K562 (cell line): ENCODE measurements around the gene ZNF264. TPM values are rescaled to one million over a fixed set of nuclear protein-coding genes. Genes with fewer than 3 reads are reported as not detected.
A peak's percentile ranks its signal among the peaks of the same experiment; 100 is the strongest.

Experiments used
- ATAC-seq: fragments of 200-7000 bp; cut with Tn5 transposase; 3 replicates; pipeline ENCODE4 v1.9.1; 2020; ENCODE audit warnings: moderate library complexity
- BruUV-seq: library from RNA; stranded (reverse); fragments of 400-500 nt; replicated peaks from 2 replicates; lab custom pipeline; 2021; lab: Mats Ljungman, UMichigan
- CTCF ChIA-PET: fragments of 300-600 bp; formaldehyde crosslinking; extraction: SDS; loops from one replicate; lab custom pipeline; 2021; ENCODE audit warnings: low intra/inter-chr PET ratio; lab: Yijun Ruan, JAX
- POLR2A ChIA-PET: fragments of 300-600, 350-650 bp; sonication (Branson Sonifier 250); formaldehyde crosslinking; extraction: SDS; loops from one replicate; lab custom pipeline; 2021; ENCODE audit warnings: antibody characterized with exemption, inconsistent platforms; lab: Yijun Ruan, JAX
- DNase-seq, 4 experiments: peaks; one replicate each; pipeline versions ENCODE4 v3.0.0 to v3.0.0-alpha.2; 2011 to 2018; ENCODE audit warnings: low spot score in 3 of 4, mixed read lengths in 3 of 4; ENCODE audit errors: extremely low read depth in 1 of 4
- FAIRE-seq: peaks from 2 replicates; lab custom pipeline; 2011; peaks lifted over from hg19 to GRCh38; lab: Jason Lieb, UNC
- H2AFZ ChIP-seq: 2 replicates; pipeline ENCODE4 v1.6.0; 2011; ENCODE audit warnings: low read depth, low read length, control low read depth, inconsistent platforms
- H3K27ac ChIP-seq: fragments of 200-600 bp; 3 replicates; pipeline ENCODE4 v1.8.0; 2011; ENCODE audit warnings: low read depth, mild to moderate bottlenecking, control low read depth, inconsistent platforms, low read length, moderate library complexity, mixed read lengths; ENCODE audit errors: extremely low read depth
- H3K27me3 ChIP-seq, 2 experiments: fragments of 300-600 bp in 1 of 2; 2 replicates in 1 of 2; 3 replicates in 1 of 2; pipeline versions ENCODE4 v1.6.0 to v1.8.0; 2011; ENCODE audit warnings: inconsistent platforms in 2 of 2, low read length in 2 of 2, mild to moderate bottlenecking in 1 of 2, mixed read lengths in 1 of 2, moderate library complexity in 1 of 2; ENCODE audit not compliant: control insufficient read depth in 2 of 2, insufficient read depth in 2 of 2
- H3K36me3 ChIP-seq: fragments of 300-600 bp; 3 replicates; pipeline ENCODE4 v1.8.0; 2011; ENCODE audit warnings: mild to moderate bottlenecking, low read length, inconsistent platforms; ENCODE audit not compliant: control insufficient read depth, insufficient read depth
- H3K4me1 ChIP-seq, 2 experiments: fragments of 200-600 bp in 1 of 2; replicated peaks in 1 of 2; 2 replicates in 1 of 2; 3 replicates in 1 of 2; pipeline versions ENCODE4 v1.5.1 to v1.8.0; 2011; ENCODE audit warnings: inconsistent platforms in 2 of 2, low read length in 2 of 2, mild to moderate bottlenecking in 1 of 2, mixed read lengths in 1 of 2, moderate library complexity in 1 of 2; ENCODE audit not compliant: control insufficient read depth in 2 of 2, insufficient read depth in 2 of 2
- H3K4me2 ChIP-seq: 2 replicates; pipeline ENCODE4 v1.6.1; 2011; ENCODE audit warnings: low read length, control low read depth, inconsistent platforms, mixed read lengths; ENCODE audit not compliant: insufficient read depth
- H3K4me3 ChIP-seq: fragments of 200-600 bp; sonication (generic), shearing (Covaris generic); 2 replicates; pipeline ENCODE4 v1.5.1; 2016; ENCODE audit warnings: control low read depth, inconsistent platforms
- H3K79me2 ChIP-seq: fragments of 200-600 bp; 3 replicates; pipeline ENCODE4 v1.8.0; 2011; ENCODE audit warnings: low read length, inconsistent platforms; ENCODE audit not compliant: control insufficient read depth, insufficient read depth
- H3K9ac ChIP-seq, 2 experiments: 2 replicates each; pipeline versions ENCODE4 v1.6.0 to v1.6.1; 2011; ENCODE audit warnings: low read depth in 2 of 2, low read length in 2 of 2, control low read depth in 1 of 2, inconsistent platforms in 1 of 2, mild to moderate bottlenecking in 1 of 2, mixed read lengths in 1 of 2; ENCODE audit not compliant: insufficient read depth in 1 of 2
- H3K9me1 ChIP-seq: one replicate; pipeline ENCODE4 v1.6.0; 2011; ENCODE audit warnings: inconsistent platforms, mild to moderate bottlenecking, low read length, moderate library complexity; ENCODE audit not compliant: control insufficient read depth, insufficient read depth
- H3K9me3 ChIP-seq: replicated peaks from 2 replicates; pipeline ENCODE4 v1.5.1; 2011; ENCODE audit warnings: low read depth, low read length, inconsistent platforms; ENCODE audit not compliant: control insufficient read depth, insufficient read depth
- H4K20me1 ChIP-seq: replicated peaks from 2 replicates; pipeline ENCODE4 v1.6.1; 2011; ENCODE audit warnings: low read length, inconsistent platforms, mixed read lengths; ENCODE audit not compliant: control insufficient read depth, insufficient read depth
- CREB1 ChIP-seq, 2 experiments: sonication (generic) in 1 of 2; formaldehyde crosslinking in 1 of 2; IDR thresholded peaks; 2 replicates each; pipeline versions ENCODE4 v1.6.1 to v1.8.0; 2012 to 2022; ENCODE audit warnings: inconsistent platforms in 1 of 2, mild to moderate bottlenecking in 1 of 2, missing genetic modification reagents in 1 of 2, moderate library complexity in 1 of 2
- FOSL1 ChIP-seq: fragments of 200-800 bp; sonication (Bioruptor generic); conservative IDR thresholded peaks from 2 replicates; pipeline ENCODE4 v1.6.1; 2016; ENCODE audit warnings: missing genetic modification characterization, missing compliant biosample characterization
- GATA2 ChIP-seq: sonication (generic); formaldehyde crosslinking; IDR thresholded peaks from 2 replicates; pipeline ENCODE4 v1.4.0; 2020; ENCODE audit warnings: mild to moderate bottlenecking, missing genetic modification reagents
- HNRNPUL1 ChIP-seq: fragments of 200-400 bp; formaldehyde crosslinking; IDR thresholded peaks from 2 replicates; pipeline ENCODE4 v1.6.1; 2017; ENCODE audit warnings: low read length
- POLR2G ChIP-seq: fragments of 200-400 bp; formaldehyde crosslinking; IDR thresholded peaks from 2 replicates; pipeline ENCODE4 v1.6.1; 2017; ENCODE audit warnings: low read depth, mild to moderate bottlenecking, antibody characterized with exemption, low read length, moderate library complexity
- SIX5 ChIP-seq, 2 experiments: IDR thresholded peaks; 2 replicates each; pipeline ENCODE4 v1.6.1; 2011; ENCODE audit warnings: low read length in 2 of 2, borderline replicate concordance in 1 of 2, low read depth in 1 of 2, mild to moderate bottlenecking in 1 of 2, moderate library complexity in 1 of 2; ENCODE audit not compliant: insufficient read depth in 1 of 2
- SMAD2 ChIP-seq: fragments of 150-350 bp; IDR thresholded peaks from 2 replicates; pipeline ENCODE4 v1.6.1; 2014; ENCODE audit warnings: low read depth, mild to moderate bottlenecking, low read length
- SMARCA4 ChIP-seq: fragments of 450-650 bp; IDR thresholded peaks from 2 replicates; pipeline ENCODE4 v1.6.1; 2016
- SNIP1 ChIP-seq: fragments of 450-650 bp; IDR thresholded peaks from 2 replicates; pipeline ENCODE4 v1.7.1; 2017; ENCODE audit warnings: low read depth, mild to moderate bottlenecking
- TEAD1 ChIP-seq, 2 experiments: fragments of 450-650 bp in 1 of 2; sonication (generic) in 1 of 2; formaldehyde crosslinking; IDR thresholded peaks; 2 replicates each; pipeline versions ENCODE4 v1.4.0 to v1.8.0; 2020 to 2022; ENCODE audit warnings: mild to moderate bottlenecking in 2 of 2, missing genetic modification reagents in 1 of 2
- ZKSCAN3 ChIP-seq: fragments of 250-450 bp; sonication (Bioruptor Pico); IDR thresholded peaks from 2 replicates; pipeline ENCODE4 v1.4.0; 2020
- ZNF318 ChIP-seq, 2 experiments: fragments of 450-650 bp; IDR thresholded peaks; 2 replicates each; pipeline ENCODE4 v1.6.1; 2016; ENCODE audit warnings: mild to moderate bottlenecking in 2 of 2, borderline replicate concordance in 1 of 2, low read depth in 1 of 2, moderate library complexity in 1 of 2
- ZNF57 ChIP-seq: fragments of 450-650 bp; formaldehyde crosslinking; IDR thresholded peaks from 2 replicates; pipeline ENCODE4 v1.4.0; 2020; ENCODE audit warnings: mild to moderate bottlenecking, moderate library complexity
- WGBS: fragments of 100-300 bp; shearing (Covaris generic); methylation state at CpG from one replicate; pipeline ENCODE4 v1.1.6; 2016; ENCODE audit warnings: low coverage, mixed read lengths; ENCODE audit not compliant: insufficient coverage; ENCODE audit errors: missing lambda C conversion rate; 5-methylcytosine and 5-hydroxymethylcytosine counted together
- in situ Hi-C: fragments of 300-500 bp; cut with MboI; formaldehyde crosslinking; loops from 4 replicates; pipeline ENCODE4 v1.15.0; 2018; ENCODE audit warnings: inconsistent platforms, mixed read lengths
- intact Hi-C: fragments of 100-400 bp; cut with micrococcal nuclease; formaldehyde crosslinking; loops from 2 replicates; pipeline ENCODE4 v1.14.2; 2022
- polyA plus RNA-seq, 8 experiments: library from polyadenylated mRNA; depleted of rRNA in 4 of 8; stranded (reverse) in 5 of 8; unstranded in 3 of 8; fragments of >200 nt; fragmentation: Nextera tagmentation in 2 of 8; fragmentation: Illumina TruSeq in 1 of 8; extraction: Ambion mirVana in 2 of 8; extraction: Trizol in 1 of 8; gene quantifications; 2 replicates each; pipeline versions ENCODE4 v1.2.1 to v1.2.3, GENCODE V29; 2011 to 2014; ENCODE audit warnings: inconsistent platforms in 1 of 8, missing spikeins in 1 of 8
- total RNA-seq, 7 experiments: library from RNA; depleted of rRNA in 6 of 7; stranded (reverse); fragments of >200 nt in 6 of 7; fragmentation: Illumina TruSeq in 2 of 7; extraction: Trizol in 2 of 7; gene quantifications; 2 replicates each; pipeline versions ENCODE4 v1.2.1 to v1.2.3, GENCODE V29; 2011 to 2021; ENCODE audit warnings: low replicate concordance in 1 of 7

Gene ZNF264
- total and polyA plus RNA-seq, 9 of the 15 experiments (the other 6 are each of a cell fraction or from before 2014, with no cell fraction given) = 0.08 to 7.9 (median 1.3) TPM

- FAIRE-seq = no peak
- in situ Hi-C loops = no loop called here
- BruUV-seq = no TSS peak
- TF ChIP-seq SNIP1 (no peak), TEAD1 (CRISPR knock-in tag; IDR thresholded peaks at IDR 0.05) (no peak), ZNF318 (IDR thresholded peaks at IDR 0.05; ENCODE audit: borderline replicate concordance in 1 of 2, low read depth in 1 of 2) (no peak), ZNF57 (CRISPR knock-in tag) (no peak), POLR2G (no peak), GATA2 (CRISPR knock-in tag) (no peak), SMARCA4 (no peak), CREB1 (IDR thresholded peaks at IDR 0.05) (no peak), CREB1 (CRISPR knock-in tag; IDR thresholded peaks at IDR 0.05) (no peak), HNRNPUL1 (no peak), SIX5 (IDR thresholded peaks at IDR 0.05; ENCODE audit: borderline replicate concordance in 1 of 2, insufficient read depth in 1 of 2, low read depth in 1 of 2, low read length in 2 of 2) (no peak), SMAD2 (no peak), ZKSCAN3 (CRISPR knock-in tag) (no peak), FOSL1 (tag) (peak; percentile 63)
Measured at GRCh38 chr19:57269515-57270250, 78.4 kb downstream of the ZNF264 start.

More at GRCh38 chr19:57269515-57270250, 78.4 kb downstream of the ZNF264 start:
- no peaks in the 10 kb centered on the region for H3K9me1 ChIP-seq
- no peak overlapping the region for H3K27ac ChIP-seq
- POLR2A ChIA-PET = no interaction called here
- no peaks in the 10 kb centered on the region for H3K27me3 ChIP-seq
- no peak overlapping the region for H2AFZ ChIP-seq
- intact Hi-C loops = no loop called here
- CTCF ChIA-PET = no interaction called here
- no peaks in the 10 kb centered on the region for H3K9me3 ChIP-seq
- H4K20me1 ChIP-seq = no peaks in the 10 kb centered on the region
- no peaks in the 10 kb centered on the region for H3K36me3 ChIP-seq
- no peaks in the 10 kb centered on the region; a peak in 1 of 5 replicates for H3K4me1 ChIP-seq
- H3K4me2 ChIP-seq = no peak overlapping the region
- 34% methylated on average over 4 of the region's 4 CpGs for WGBS
- no peak for ATAC-seq
- H3K4me3 ChIP-seq = no peak overlapping the region
- no peaks in the 10 kb centered on the region for H3K79me2 ChIP-seq
- no peak overlapping the region for H3K9ac ChIP-seq
- peak in 1 of 4 experiments; percentile 12 for DNase-seq
